Measurements from ENCODE around the gene SNX11.

SNX11 gene

DNA sequence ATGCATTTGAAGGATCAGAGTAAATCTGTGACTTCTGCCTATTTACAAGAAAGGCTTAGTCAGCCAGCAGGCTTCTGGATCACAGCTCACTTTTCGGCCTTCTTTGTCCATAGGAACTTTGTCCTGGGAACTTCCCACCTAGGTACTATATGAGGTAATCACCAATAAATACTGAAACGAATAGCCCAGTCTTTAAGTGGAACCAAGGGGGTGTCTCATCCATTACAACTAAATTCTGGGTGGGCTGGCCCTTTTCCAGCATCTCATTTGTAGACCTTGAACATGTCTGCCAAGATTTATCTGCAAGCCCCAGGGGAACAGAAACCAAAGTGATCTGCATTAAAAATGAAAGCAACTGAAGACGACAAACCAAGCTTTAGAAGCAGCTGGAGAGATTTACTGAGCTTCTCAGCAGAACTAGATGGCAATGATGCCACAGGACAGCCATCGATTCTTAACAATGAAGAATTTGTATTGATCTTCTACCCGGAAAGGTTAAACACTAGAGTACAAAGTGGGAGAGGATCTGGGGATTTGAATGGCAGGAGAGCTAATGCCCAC lies 55.5 kb downstream of the SNX11 start:
- no peaks in the 10 kb centered on the region for H3K9me3 ChIP-seq (ENCODE audit: low read length)
- no peak overlapping the region for H2AFZ ChIP-seq (ENCODE audit: low read depth, low read length)
- peaks cover 50% of the 10 kb centered on the region for H3K27me3 ChIP-seq (ENCODE audit: insufficient read depth, low read length)
- H3K4me1 ChIP-seq (ENCODE audit: insufficient read depth, low read length): peaks cover 2% of the 10 kb centered on the region
- no peak overlapping the region for H3K4me3 ChIP-seq (ENCODE audit: low read length)
- H3K36me3 ChIP-seq (ENCODE audit: insufficient read depth, low read length): no peaks in the 10 kb centered on the region

DNA sequence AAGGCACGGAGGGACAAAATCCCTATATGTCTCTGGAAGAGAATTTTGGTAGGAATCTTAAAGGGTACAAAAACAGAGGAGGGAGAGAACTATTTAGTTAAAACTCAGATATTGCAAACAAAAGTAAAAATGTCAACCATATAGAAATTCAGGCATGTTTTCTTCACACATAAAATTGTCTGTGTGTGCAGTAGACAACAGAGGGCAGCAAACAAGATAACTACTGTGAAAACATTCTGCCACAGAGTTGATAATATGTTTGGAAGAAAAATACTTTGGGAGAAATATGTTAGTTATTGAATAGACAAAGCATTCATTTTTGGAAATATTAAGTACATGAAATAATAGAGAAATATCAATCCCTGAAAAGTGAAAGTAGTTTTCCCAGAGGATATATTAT lies 56.2 kb downstream of the SNX11 start:
- H3K27me3 ChIP-seq (ENCODE audit: insufficient read depth, low read length): peaks cover 53% of the 10 kb centered on the region
- no peak overlapping the region for H2AFZ ChIP-seq (ENCODE audit: low read depth, low read length)
- no peak overlapping the region for H3K4me3 ChIP-seq (ENCODE audit: low read length)
- H3K36me3 ChIP-seq (ENCODE audit: insufficient read depth, low read length): no peaks in the 10 kb centered on the region
- H3K9me3 ChIP-seq (ENCODE audit: low read length): no peaks in the 10 kb centered on the region
- peaks cover 2% of the 10 kb centered on the region for H3K4me1 ChIP-seq (ENCODE audit: insufficient read depth, low read length)

GRCh38 chr17:48169926-48170325 lies 62.4 kb downstream of the SNX11 start:
- Histone ChIP-seq H3K9me3 (ENCODE audit: low read length) (no peaks in the 10 kb centered on the region), H3K27me3 (ENCODE audit: insufficient read depth, low read length) (peaks cover 49% of the 10 kb centered on the region), H3K4me3 (ENCODE audit: low read length) (no peak overlapping the region), H3K36me3 (ENCODE audit: insufficient read depth, low read length) (no peaks in the 10 kb centered on the region), H2AFZ (ENCODE audit: low read depth, low read length) (no peak overlapping the region), H3K4me1 (ENCODE audit: insufficient read depth, low read length) (no peaks in the 10 kb centered on the region)
